Measurements from ENCODE around the gene C2CD4B.

- TF ChIP-seq CTCF (IDR thresholded peaks at IDR 0.05) (no peak), EZH2phosphoT487 (IDR thresholded peaks at IDR 0.05) (no peak), EZH2 (IDR thresholded peaks at IDR 0.05) (no peak)
Observed at GRCh38 chr15:62119227-62119864, 45.7 kb downstream of the C2CD4B start.

Data from neural progenitor cell (in vitro differentiated cells).